ENCODE measurements around the gene NEURL1B. TPM values are rescaled to one million over a fixed set of nuclear protein-coding genes. Genes with fewer than 3 reads are reported as not detected.

The NEURL1B gene
- total and polyA plus RNA-seq, 10 of the 15 experiments (the other 5 are each of a cell fraction or from before 2014, with no cell fraction given): 0.04 to 0.28 (median 0.05) TPM; not detected in 4

DNA sequence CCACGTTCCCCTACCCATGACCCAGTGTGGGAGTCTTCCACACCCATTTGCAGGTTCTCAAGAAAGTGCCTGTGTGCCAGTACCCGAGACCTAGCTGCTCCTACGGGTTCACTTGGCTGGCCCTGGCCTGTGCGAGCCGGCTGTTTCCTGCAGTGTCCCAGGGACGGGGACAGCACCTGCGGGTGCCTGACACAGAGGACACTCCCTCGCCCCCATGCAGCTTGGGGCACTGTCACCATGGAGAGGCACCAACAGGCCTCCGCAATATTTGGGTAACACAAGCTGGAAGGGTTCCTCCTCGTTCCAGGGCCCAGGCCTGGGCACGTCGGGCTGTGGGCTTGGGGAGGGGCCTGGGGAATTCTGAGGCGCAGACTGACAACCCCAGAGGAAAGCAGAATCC, 88.5 kb downstream of the NEURL1B start:
- Histone ChIP-seq H3K79me2 (ENCODE audit: control insufficient read depth, insufficient read depth, low read length) (no peaks in the 10 kb centered on the region), H3K4me1 (ENCODE audit: control insufficient read depth, insufficient read depth, low read length) (no peaks in the 10 kb centered on the region), H3K4me3 (no peak overlapping the region), H3K36me3 (ENCODE audit: control insufficient read depth in 2 of 2, insufficient read depth in 2 of 2, low read length in 1 of 2) (no peaks in the 10 kb centered on the region), H3K9me3 (replicated peaks; ENCODE audit: control insufficient read depth, insufficient read depth, low read length) (no peaks in the 10 kb centered on the region), H4K20me1 (ENCODE audit: control insufficient read depth, insufficient read depth) (no peaks in the 10 kb centered on the region), H3K9ac (ENCODE audit: control insufficient read depth, insufficient read depth, low read length) (no peak overlapping the region), H3K4me2 (ENCODE audit: control insufficient read depth, insufficient read depth) (no peak overlapping the region), H3K27me3 (replicated peaks in 1 of 2; ENCODE audit: control insufficient read depth in 2 of 2, insufficient read depth in 2 of 2, low read length in 1 of 2) (peaks cover 0 to 2% of the 10 kb centered on the region in 2 experiments; a peak in 2 of 4 replicates), H3K27ac (ENCODE audit: control insufficient read depth, insufficient read depth) (no peak overlapping the region), H2AFZ (ENCODE audit: control insufficient read depth, low read depth, low read length) (no peak overlapping the region)
- ATAC-seq (no peak), FAIRE-seq (no peak), DNase-seq (ENCODE audit: low read depth, low spot score) (no peak)
- TF ChIP-seq MTA3 (IDR thresholded peaks at IDR 0.05; ENCODE audit: borderline replicate concordance, low read length): no peak
- TF ChIP-seq FOS (IDR thresholded peaks at IDR 0.05; ENCODE audit: borderline replicate concordance, extremely low read depth, insufficient read length): no peak
- TF ChIP-seq, protein P1, sequence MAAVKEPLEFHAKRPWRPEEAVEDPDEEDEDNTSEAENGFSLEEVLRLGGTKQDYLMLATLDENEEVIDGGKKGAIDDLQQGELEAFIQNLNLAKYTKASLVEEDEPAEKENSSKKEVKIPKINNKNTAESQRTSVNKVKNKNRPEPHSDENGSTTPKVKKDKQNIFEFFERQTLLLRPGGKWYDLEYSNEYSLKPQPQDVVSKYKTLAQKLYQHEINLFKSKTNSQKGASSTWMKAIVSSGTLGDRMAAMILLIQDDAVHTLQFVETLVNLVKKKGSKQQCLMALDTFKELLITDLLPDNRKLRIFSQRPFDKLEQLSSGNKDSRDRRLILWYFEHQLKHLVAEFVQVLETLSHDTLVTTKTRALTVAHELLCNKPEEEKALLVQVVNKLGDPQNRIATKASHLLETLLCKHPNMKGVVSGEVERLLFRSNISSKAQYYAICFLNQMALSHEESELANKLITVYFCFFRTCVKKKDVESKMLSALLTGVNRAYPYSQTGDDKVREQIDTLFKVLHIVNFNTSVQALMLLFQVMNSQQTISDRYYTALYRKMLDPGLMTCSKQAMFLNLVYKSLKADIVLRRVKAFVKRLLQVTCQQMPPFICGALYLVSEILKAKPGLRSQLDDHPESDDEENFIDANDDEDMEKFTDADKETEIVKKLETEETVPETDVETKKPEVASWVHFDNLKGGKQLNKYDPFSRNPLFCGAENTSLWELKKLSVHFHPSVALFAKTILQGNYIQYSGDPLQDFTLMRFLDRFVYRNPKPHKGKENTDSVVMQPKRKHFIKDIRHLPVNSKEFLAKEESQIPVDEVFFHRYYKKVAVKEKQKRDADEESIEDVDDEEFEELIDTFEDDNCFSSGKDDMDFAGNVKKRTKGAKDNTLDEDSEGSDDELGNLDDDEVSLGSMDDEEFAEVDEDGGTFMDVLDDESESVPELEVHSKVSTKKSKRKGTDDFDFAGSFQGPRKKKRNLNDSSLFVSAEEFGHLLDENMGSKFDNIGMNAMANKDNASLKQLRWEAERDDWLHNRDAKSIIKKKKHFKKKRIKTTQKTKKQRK (IDR thresholded peaks at IDR 0.05; ENCODE audit: low read depth, low read length): no peak
- TF ChIP-seq ZBTB33 (IDR thresholded peaks at IDR 0.05): no peak
- ChIA-PET POLR2A (no interaction called here), RAD21 (ENCODE audit: unreplicated experiment) (no interaction called here), SMC1A (ENCODE audit: uncharacterized antibody, unreplicated experiment) (no interaction called here), CTCF (no interaction called here)
- WGBS (ENCODE audit: insufficient coverage, insufficient replicate concordance, low lambda C conversion rate, missing lambda C conversion rate): 56% methylated on average over 13 of the region's 13 CpGs
- in situ Hi-C loops (cut with MboI): no loop called here
- intact Hi-C loops (cut with micrococcal nuclease; ENCODE audit: unreplicated experiment): no loop called here
- no TSS peak for BruUV-seq (replicated peaks)
